SU-DHL-6 (cell line): ENCODE results near the gene C10orf120.

Experiments used
- EZH2phosphoT487 ChIP-seq: fragments of 200-600 bp; sonication (generic), shearing (Covaris generic); conservative IDR thresholded peaks from 2 replicates; pipeline ENCODE4 v1.6.1; 2018; ENCODE audit warnings: mild to moderate bottlenecking, antibody characterized with exemption, low read length, moderate library complexity, mixed read lengths
- TF ChIP-seq, protein P1 (sequence below): fragments of 200-600 bp; sonication (generic); IDR thresholded peaks from one replicate; pipeline ENCODE4 v1.5.1; 2017; ENCODE audit warnings: antibody characterized with exemption, mild to moderate bottlenecking, low read length, moderate library complexity; ENCODE audit not compliant: insufficient read depth, poor library complexity, severe bottlenecking

DNA sequence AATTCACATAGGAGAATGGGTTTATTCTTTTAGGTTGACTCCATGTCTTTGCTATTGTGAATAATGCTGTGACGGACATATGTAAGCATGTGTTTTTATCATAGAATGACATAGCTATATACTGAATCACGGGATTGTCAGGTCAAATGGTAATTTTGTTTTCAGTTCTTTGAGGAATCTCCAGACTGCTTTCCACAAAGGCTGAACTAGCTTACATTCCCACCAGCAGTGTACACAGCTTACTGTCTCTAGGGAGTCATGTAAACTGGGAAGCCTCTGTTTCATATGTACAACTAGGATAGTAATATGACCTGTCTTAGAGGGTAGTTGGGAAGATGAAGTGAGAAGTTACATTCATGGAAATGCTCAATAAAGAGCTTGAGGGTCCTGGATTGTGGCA, 6.8 kb upstream of the C10orf120 start:
- TF ChIP-seq, protein P1, sequence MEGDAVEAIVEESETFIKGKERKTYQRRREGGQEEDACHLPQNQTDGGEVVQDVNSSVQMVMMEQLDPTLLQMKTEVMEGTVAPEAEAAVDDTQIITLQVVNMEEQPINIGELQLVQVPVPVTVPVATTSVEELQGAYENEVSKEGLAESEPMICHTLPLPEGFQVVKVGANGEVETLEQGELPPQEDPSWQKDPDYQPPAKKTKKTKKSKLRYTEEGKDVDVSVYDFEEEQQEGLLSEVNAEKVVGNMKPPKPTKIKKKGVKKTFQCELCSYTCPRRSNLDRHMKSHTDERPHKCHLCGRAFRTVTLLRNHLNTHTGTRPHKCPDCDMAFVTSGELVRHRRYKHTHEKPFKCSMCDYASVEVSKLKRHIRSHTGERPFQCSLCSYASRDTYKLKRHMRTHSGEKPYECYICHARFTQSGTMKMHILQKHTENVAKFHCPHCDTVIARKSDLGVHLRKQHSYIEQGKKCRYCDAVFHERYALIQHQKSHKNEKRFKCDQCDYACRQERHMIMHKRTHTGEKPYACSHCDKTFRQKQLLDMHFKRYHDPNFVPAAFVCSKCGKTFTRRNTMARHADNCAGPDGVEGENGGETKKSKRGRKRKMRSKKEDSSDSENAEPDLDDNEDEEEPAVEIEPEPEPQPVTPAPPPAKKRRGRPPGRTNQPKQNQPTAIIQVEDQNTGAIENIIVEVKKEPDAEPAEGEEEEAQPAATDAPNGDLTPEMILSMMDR, result no peak
- no peak for TF ChIP-seq EZH2phosphoT487
